Right lung (tissue), 10 donors: ENCODE measurements around the gene KIF1B. TPM values are rescaled to one million over a fixed set of nuclear protein-coding genes. Genes with fewer than 3 reads are reported as not detected.

Source experiments
- DNase-seq, 2 donors: peaks; one replicate each; pipeline ENCODE4 v3.0.0-alpha.2; 2013
- long read RNA-seq, 8 donors: transcript quantifications; one replicate each; lab custom pipeline, GENCODE V29; 2026
- polyA plus RNA-seq, 5 donors: library from polyadenylated mRNA; unstranded; fragments of 120-200 nt; gene quantifications; one replicate each; pipeline versions ENCODE4 v1.2.1 to v1.2.3, GENCODE V29; 2013; ENCODE audit warnings: inconsistent platforms in 1 of 5, low replicate concordance in 1 of 5; ENCODE audit not compliant: insufficient read length in 5 of 5, insufficient read depth in 1 of 5

KIF1B gene
- polyA plus RNA-seq, result 10 to 100 TPM; 27.9 to 37.9 (median 35.2) TPM
- long read RNA-seq, donor 1, full-length matches to known transcripts, result 2 of 2 reads
- long read RNA-seq, donor 1, partial matches to known transcripts, result 0 of 2 reads
- long read RNA-seq, donor 1, other reads (novel, unspliced or antisense), result 0 of 2 reads
- long read RNA-seq, donor 2, full-length matches to known transcripts, result 1 of 1 reads
- long read RNA-seq, donor 2, partial matches to known transcripts, result 0 of 1 reads
- long read RNA-seq, donor 2, other reads (novel, unspliced or antisense), result 0 of 1 reads
- long read RNA-seq, donor 3, result 0 reads
- long read RNA-seq, donor 4, full-length matches to known transcripts, result 1 of 1 reads
- long read RNA-seq, donor 4, partial matches to known transcripts, result 0 of 1 reads
- long read RNA-seq, donor 4, other reads (novel, unspliced or antisense), result 0 of 1 reads
- long read RNA-seq, donor 5, full-length matches to known transcripts, result 2 of 2 reads
- long read RNA-seq, donor 5, partial matches to known transcripts, result 0 of 2 reads
- long read RNA-seq, donor 5, other reads (novel, unspliced or antisense), result 0 of 2 reads
- long read RNA-seq, donor 6, full-length matches to known transcripts, result 4 of 4 reads
- long read RNA-seq, donor 6, partial matches to known transcripts, result 0 of 4 reads
- long read RNA-seq, donor 6, other reads (novel, unspliced or antisense), result 0 of 4 reads
- long read RNA-seq, donor 7, full-length matches to known transcripts, result 2 of 9 reads
- long read RNA-seq, donor 7, partial matches to known transcripts, result 7 of 9 reads
- long read RNA-seq, donor 7, other reads (novel, unspliced or antisense), result 0 of 9 reads
- long read RNA-seq, donor 8, result 0 reads

GRCh38 chr1:10209905-10210810, at the start of gene KIF1B:
KIF1B (plus strand) TSS chr1:10210570; CDS start chr1:10232329, 21,759 bp downstream.
- DNase-seq, result peak; percentile 98 to 99

GRCh38 chr1:10160907-10161490, 49.4 kb upstream of the KIF1B start:
- no peak for DNase-seq

- no peak for DNase-seq
Observed at GRCh38 chr1:10161541-10162290, 48.7 kb upstream of the KIF1B start.

GRCh38 chr1:10168912-10169514, 41.4 kb upstream of the KIF1B start:
- DNase-seq, result no peak

GRCh38 chr1:10170239-10170574, 40.2 kb upstream of the KIF1B start:
- no peak for DNase-seq

GRCh38 chr1:10171105-10171767, 39.1 kb upstream of the KIF1B start:
- no peak for DNase-seq

GRCh38 chr1:10171995-10172669, 38.2 kb upstream of the KIF1B start:
- DNase-seq, result no peak

GRCh38 chr1:10173582-10173981, 36.8 kb upstream of the KIF1B start:
- no peak for DNase-seq

- DNase-seq, result no peak
Observed at GRCh38 chr1:10177876-10178275, 32.5 kb upstream of the KIF1B start.

- DNase-seq, result no peak
Observed at GRCh38 chr1:10178597-10179405, 31.6 kb upstream of the KIF1B start.

GRCh38 chr1:10179406-10180091, 30.8 kb upstream of the KIF1B start:
- no peak for DNase-seq

- DNase-seq, result no peak
Observed at GRCh38 chr1:10181154-10181553, 29.2 kb upstream of the KIF1B start.

GRCh38 chr1:10185759-10186158, 24.6 kb upstream of the KIF1B start:
- no peak for DNase-seq

GRCh38 chr1:10186331-10187025, 23.9 kb upstream of the KIF1B start:
- DNase-seq, result no peak

GRCh38 chr1:10187026-10187334, 23.4 kb upstream of the KIF1B start:
- DNase-seq, result no peak

GRCh38 chr1:10188133-10188650, 22.2 kb upstream of the KIF1B start:
- no peak for DNase-seq

GRCh38 chr1:10189659-10190058, 20.7 kb upstream of the KIF1B start:
- DNase-seq, result no peak
